Smooth muscle cell (in vitro differentiated cells): Measurements from ENCODE around the gene MYH7B. TPM values are rescaled to one million over a fixed set of nuclear protein-coding genes. Genes with fewer than 3 reads are reported as not detected.

Experiments used
- DNase-seq: peaks from one replicate; lab custom pipeline; 2025; ENCODE audit not compliant: unreplicated experiment; lab: John Stamatoyannopoulos, UW
- H2AFZ ChIP-seq: fragments of 200-600 bp; sonication (generic); 2 replicates; pipeline ENCODE4 v1.6.0; 2016; ENCODE audit warnings: antibody characterized with exemption, low read depth, mild to moderate bottlenecking
- H3F3A ChIP-seq: fragments of 200-600 bp; sonication (generic); 2 replicates; pipeline ENCODE4 v1.6.0; 2017; ENCODE audit warnings: antibody characterized with exemption, low read depth
- H3K27ac ChIP-seq: fragments of 200-600 bp; sonication (generic); 2 replicates; pipeline ENCODE4 v1.5.1; 2016; ENCODE audit warnings: low read depth, mild to moderate bottlenecking
- H3K27me3 ChIP-seq: fragments of 200-600 bp; sonication (generic); 2 replicates; pipeline ENCODE4 v1.6.1; 2016; ENCODE audit warnings: low read depth, mild to moderate bottlenecking
- H3K36me3 ChIP-seq: fragments of 200-600 bp; sonication (generic); 2 replicates; pipeline ENCODE4 v1.5.1; 2016; ENCODE audit warnings: low read depth
- H3K4me1 ChIP-seq: fragments of 200-600 bp; sonication (generic); 2 replicates; pipeline ENCODE4 v1.5.1; 2016; ENCODE audit warnings: low read depth
- H3K4me2 ChIP-seq: fragments of 200-600 bp; sonication (generic); 2 replicates; pipeline ENCODE4 v1.6.0; 2016; ENCODE audit warnings: mild to moderate bottlenecking
- H3K4me3 ChIP-seq: fragments of 200-600 bp; sonication (generic); 2 replicates; pipeline ENCODE4 v1.5.1; 2016; ENCODE audit warnings: mild to moderate bottlenecking
- H3K79me2 ChIP-seq: fragments of 200-600 bp; sonication (generic); 2 replicates; pipeline ENCODE4 v1.6.0; 2016; ENCODE audit warnings: low read depth, mild to moderate bottlenecking
- H3K9ac ChIP-seq: fragments of 200-600 bp; sonication (generic); 2 replicates; pipeline ENCODE4 v1.6.0; 2016; ENCODE audit warnings: low read depth
- H3K9me3 ChIP-seq: fragments of 200-600 bp; sonication (generic); replicated peaks from 2 replicates; pipeline ENCODE4 v1.5.1; 2016; ENCODE audit warnings: low read depth
- H4K20me1 ChIP-seq: fragments of 200-600 bp; sonication (generic); 2 replicates; pipeline ENCODE4 v1.6.0; 2016; ENCODE audit warnings: low read depth
- CTCF ChIP-seq: fragments of 200-600 bp; sonication (generic); IDR thresholded peaks from 2 replicates; pipeline ENCODE4 v1.5.1; 2017; ENCODE audit warnings: borderline replicate concordance, mild to moderate bottlenecking, antibody characterized with exemption; ENCODE audit not compliant: insufficient read depth, poor library complexity, severe bottlenecking
- WGBS: methylation state at CpG from one replicate; pipeline ENCODE4 v1.1.7; 2016; ENCODE audit warnings: low lambda C conversion rate; 5-methylcytosine and 5-hydroxymethylcytosine counted together
- polyA plus RNA-seq: library from polyadenylated mRNA; unstranded; fragments of >200 nt; fragmentation: Nextera tagmentation; extraction: Ambion mirVana; gene quantifications from 2 replicates; pipeline ENCODE4 v1.2.1, GENCODE V29; 2016
- total RNA-seq: library from RNA; depleted of rRNA; stranded (reverse); fragments of >200 nt; gene quantifications from 2 replicates; pipeline ENCODE4 v1.2.3, GENCODE V29; 2014

MYH7B gene
- total and polyA plus RNA-seq, 2 experiments from 2014 or later, result 0.67 TPM; not detected in 1

GRCh38 chr20:34976286-34976685, 20.6 kb downstream of the MYH7B start:
- Histone ChIP-seq H2AFZ (no peak overlapping the region), H4K20me1 (no peaks in the 10 kb centered on the region), H3K9me3 (no peaks in the 10 kb centered on the region), H3K79me2 (no peaks in the 10 kb centered on the region), H3K36me3 (no peaks in the 10 kb centered on the region), H3K4me2 (no peak overlapping the region), H3K27ac (no peak overlapping the region), H3F3A (no peaks in the 10 kb centered on the region), H3K27me3 (peaks cover 3% of the 10 kb centered on the region), H3K4me3 (no peak overlapping the region), H3K4me1 (no peaks in the 10 kb centered on the region), H3K9ac (no peak overlapping the region)
- WGBS, result 90% methylated on average over 12 of the region's 12 CpGs
- no peak for DNase-seq
- TF ChIP-seq CTCF, result no peak

- Histone ChIP-seq H3F3A (no peaks in the 10 kb centered on the region), H3K79me2 (no peaks in the 10 kb centered on the region), H4K20me1 (no peaks in the 10 kb centered on the region), H3K4me2 (no peak overlapping the region), H2AFZ (no peak overlapping the region), H3K4me3 (no peak overlapping the region), H3K9ac (no peak overlapping the region), H3K36me3 (no peaks in the 10 kb centered on the region), H3K27ac (no peak overlapping the region), H3K27me3 (peaks cover 3% of the 10 kb centered on the region), H3K4me1 (no peaks in the 10 kb centered on the region), H3K9me3 (no peaks in the 10 kb centered on the region)
- no peak for DNase-seq
- 67% methylated on average over 15 of the region's 17 CpGs for WGBS
- no peak for TF ChIP-seq CTCF
These were observed 21.9 kb downstream of the MYH7B start for GRCh38 chr20:34977365-34978091.

GRCh38 chr20:34978092-34978744, 22.6 kb downstream of the MYH7B start:
- Histone ChIP-seq H3F3A (no peaks in the 10 kb centered on the region), H3K9me3 (no peaks in the 10 kb centered on the region), H3K79me2 (no peaks in the 10 kb centered on the region), H3K36me3 (no peaks in the 10 kb centered on the region), H3K27ac (no peak overlapping the region), H3K4me1 (peaks cover under 1% of the 10 kb centered on the region), H3K27me3 (peaks cover 5% of the 10 kb centered on the region), H2AFZ (no peak overlapping the region), H4K20me1 (no peaks in the 10 kb centered on the region), H3K4me3 (no peak overlapping the region), H3K9ac (no peak overlapping the region), H3K4me2 (no peak overlapping the region)
- TF ChIP-seq CTCF, result no peak
- DNase-seq, result no peak
- 83% methylated on average over 10 of the region's 10 CpGs for WGBS
